Measurements from ENCODE around the gene PRKG1.

PRKG1 gene

GRCh38 chr10:51397695-51398094 lies 323.4 kb downstream of the PRKG1 start:
- DNase-seq, result no peak
- H3K9me3 ChIP-seq (ENCODE audit: insufficient read depth, low read length, severe bottlenecking), result no peaks in the 10 kb centered on the region
- H3K9ac ChIP-seq (ENCODE audit: low read depth, low read length), result no peak overlapping the region

GRCh38 chr10:51399840-51400239 lies 325.6 kb downstream of the PRKG1 start:
- H3K9ac ChIP-seq (ENCODE audit: low read depth, low read length), result no peak overlapping the region
- ATAC-seq (ENCODE audit: insufficient read depth, low read depth), result no peak
- no peak overlapping the region for H3K4me3 ChIP-seq (ENCODE audit: low read depth in 1 of 2, low read length in 2 of 2)

More at GRCh38 chr10:51397695-51398094, 323.4 kb downstream of the PRKG1 start:
- H3K79me2 ChIP-seq (ENCODE audit: insufficient read depth, low read length), result no peaks in the 10 kb centered on the region
- H3K4me1 ChIP-seq (ENCODE audit: insufficient read depth, low read length), result no peaks in the 10 kb centered on the region
- H4K20me1 ChIP-seq (ENCODE audit: insufficient read depth, low read length), result no peaks in the 10 kb centered on the region
- H3K4me3 ChIP-seq (ENCODE audit: low read depth in 1 of 2, low read length in 2 of 2), result no peak overlapping the region
- no peak overlapping the region for H3K27ac ChIP-seq (ENCODE audit: low read length)
- no peak overlapping the region for H2AFZ ChIP-seq (ENCODE audit: low read depth, low read length)
- no peaks in the 10 kb centered on the region for H3K27me3 ChIP-seq (ENCODE audit: insufficient read depth, low read length, poor library complexity)
- no peaks in the 10 kb centered on the region for H3K36me3 ChIP-seq (ENCODE audit: insufficient read depth, low read length)
- TF ChIP-seq, protein P1, sequence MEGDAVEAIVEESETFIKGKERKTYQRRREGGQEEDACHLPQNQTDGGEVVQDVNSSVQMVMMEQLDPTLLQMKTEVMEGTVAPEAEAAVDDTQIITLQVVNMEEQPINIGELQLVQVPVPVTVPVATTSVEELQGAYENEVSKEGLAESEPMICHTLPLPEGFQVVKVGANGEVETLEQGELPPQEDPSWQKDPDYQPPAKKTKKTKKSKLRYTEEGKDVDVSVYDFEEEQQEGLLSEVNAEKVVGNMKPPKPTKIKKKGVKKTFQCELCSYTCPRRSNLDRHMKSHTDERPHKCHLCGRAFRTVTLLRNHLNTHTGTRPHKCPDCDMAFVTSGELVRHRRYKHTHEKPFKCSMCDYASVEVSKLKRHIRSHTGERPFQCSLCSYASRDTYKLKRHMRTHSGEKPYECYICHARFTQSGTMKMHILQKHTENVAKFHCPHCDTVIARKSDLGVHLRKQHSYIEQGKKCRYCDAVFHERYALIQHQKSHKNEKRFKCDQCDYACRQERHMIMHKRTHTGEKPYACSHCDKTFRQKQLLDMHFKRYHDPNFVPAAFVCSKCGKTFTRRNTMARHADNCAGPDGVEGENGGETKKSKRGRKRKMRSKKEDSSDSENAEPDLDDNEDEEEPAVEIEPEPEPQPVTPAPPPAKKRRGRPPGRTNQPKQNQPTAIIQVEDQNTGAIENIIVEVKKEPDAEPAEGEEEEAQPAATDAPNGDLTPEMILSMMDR (IDR thresholded peaks at IDR 0.05; ENCODE audit: borderline replicate concordance, extremely low read depth, low read length, poor library complexity, severe bottlenecking), result no peak
- no peak for TF ChIP-seq EZH2 (IDR thresholded peaks at IDR 0.05; ENCODE audit: borderline replicate concordance, low read depth, low read length, severe bottlenecking)
- no peak for ATAC-seq (ENCODE audit: insufficient read depth, low read depth)
- H3K4me2 ChIP-seq (ENCODE audit: insufficient read depth, low read length), result no peak overlapping the region

DNA sequence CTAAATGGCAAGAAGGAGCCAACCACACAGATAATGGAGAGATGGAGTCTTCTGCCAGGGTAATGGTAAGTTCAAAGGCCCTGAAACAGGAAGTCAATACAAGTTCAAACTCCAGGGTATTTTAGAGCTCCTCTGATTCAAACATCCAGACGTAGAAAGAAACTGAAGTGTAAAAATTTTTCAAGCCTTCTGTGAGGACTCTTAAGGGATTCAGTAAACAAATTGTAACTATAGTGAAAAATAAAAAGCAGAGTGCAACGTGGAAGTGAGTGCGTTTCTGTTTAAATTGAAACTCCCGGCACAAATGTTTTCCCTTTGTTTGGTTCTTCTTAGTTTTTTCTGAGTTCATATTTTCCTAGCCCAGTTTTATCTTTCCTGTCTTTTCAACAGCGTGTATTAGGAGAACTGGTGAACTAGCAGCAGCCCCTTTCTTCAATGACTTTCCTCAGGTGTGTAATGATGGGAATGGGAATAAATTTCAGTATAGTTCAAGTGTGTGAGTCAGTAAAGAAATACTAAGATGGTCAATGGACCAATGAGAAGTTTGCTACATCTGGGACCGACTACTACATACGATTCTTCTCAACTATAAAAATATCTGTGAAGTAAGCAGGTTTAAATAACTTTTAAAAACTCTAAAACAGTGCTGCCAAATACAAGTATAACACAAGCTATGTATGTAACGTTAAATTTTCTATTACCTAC lies 326.3 kb downstream of the PRKG1 start:
- TF ChIP-seq, protein P1 (IDR thresholded peaks at IDR 0.05; ENCODE audit: borderline replicate concordance, extremely low read depth, low read length, poor library complexity, severe bottlenecking), result no peak
- no peak for TF ChIP-seq EZH2 (IDR thresholded peaks at IDR 0.05; ENCODE audit: borderline replicate concordance, low read depth, low read length, severe bottlenecking)
- H3K36me3 ChIP-seq (ENCODE audit: insufficient read depth, low read length), result no peaks in the 10 kb centered on the region
- H4K20me1 ChIP-seq (ENCODE audit: insufficient read depth, low read length), result no peaks in the 10 kb centered on the region
- H3K4me3 ChIP-seq (ENCODE audit: low read depth in 1 of 2, low read length in 2 of 2), result no peak overlapping the region
- H3K79me2 ChIP-seq (ENCODE audit: insufficient read depth, low read length), result no peaks in the 10 kb centered on the region
- ATAC-seq (ENCODE audit: insufficient read depth, low read depth), result no peak
- H2AFZ ChIP-seq (ENCODE audit: low read depth, low read length), result no peak overlapping the region
- H3K4me2 ChIP-seq (ENCODE audit: insufficient read depth, low read length), result no peak overlapping the region
- no peaks in the 10 kb centered on the region for H3K9me3 ChIP-seq (ENCODE audit: insufficient read depth, low read length, severe bottlenecking)
- no peak overlapping the region for H3K9ac ChIP-seq (ENCODE audit: low read depth, low read length)
- no peak overlapping the region for H3K27ac ChIP-seq (ENCODE audit: low read length)
- H3K27me3 ChIP-seq (ENCODE audit: insufficient read depth, low read length, poor library complexity), result no peaks in the 10 kb centered on the region
- DNase-seq, result no peak
- no peaks in the 10 kb centered on the region for H3K4me1 ChIP-seq (ENCODE audit: insufficient read depth, low read length)

More at GRCh38 chr10:51399840-51400239, 325.6 kb downstream of the PRKG1 start:
- H3K4me1 ChIP-seq (ENCODE audit: insufficient read depth, low read length), result no peaks in the 10 kb centered on the region
- no peak overlapping the region for H3K4me2 ChIP-seq (ENCODE audit: insufficient read depth, low read length)
- no peaks in the 10 kb centered on the region for H3K79me2 ChIP-seq (ENCODE audit: insufficient read depth, low read length)
- no peak overlapping the region for H2AFZ ChIP-seq (ENCODE audit: low read depth, low read length)
- H3K27me3 ChIP-seq (ENCODE audit: insufficient read depth, low read length, poor library complexity), result no peaks in the 10 kb centered on the region
- no peaks in the 10 kb centered on the region for H3K36me3 ChIP-seq (ENCODE audit: insufficient read depth, low read length)
- TF ChIP-seq, protein P1 (IDR thresholded peaks at IDR 0.05; ENCODE audit: borderline replicate concordance, extremely low read depth, low read length, poor library complexity, severe bottlenecking), result no peak
- no peak for TF ChIP-seq EZH2 (IDR thresholded peaks at IDR 0.05; ENCODE audit: borderline replicate concordance, low read depth, low read length, severe bottlenecking)
- no peaks in the 10 kb centered on the region for H4K20me1 ChIP-seq (ENCODE audit: insufficient read depth, low read length)
- DNase-seq, result no peak
- H3K9me3 ChIP-seq (ENCODE audit: insufficient read depth, low read length, severe bottlenecking), result no peaks in the 10 kb centered on the region
- H3K27ac ChIP-seq (ENCODE audit: low read length), result no peak overlapping the region
